Measurements from ENCODE around the gene NRXN3. TPM values are rescaled to one million over a fixed set of nuclear protein-coding genes. Genes with fewer than 3 reads are reported as not detected.

Gene NRXN3
- total RNA-seq, 1 donor from 2014 or later: 2.5 TPM

GRCh38 chr14:79370969-79371368, 1200.8 kb downstream of the NRXN3 start:
- DNase-seq: no peak

GRCh38 chr14:79373451-79373850, 1203.3 kb downstream of the NRXN3 start:
- DNase-seq: no peak

- no peak for DNase-seq
Observed at GRCh38 chr14:79375356-79375755, 1205.2 kb downstream of the NRXN3 start.

GRCh38 chr14:79376557-79376956, 1206.4 kb downstream of the NRXN3 start:
- no peak for DNase-seq

- DNase-seq: no peak
Observed at GRCh38 chr14:79378020-79378419, 1207.8 kb downstream of the NRXN3 start.

- no peak for DNase-seq
Observed at GRCh38 chr14:79379266-79379665, 1209.1 kb downstream of the NRXN3 start.

GRCh38 chr14:79383031-79383430, 1212.9 kb downstream of the NRXN3 start:
- DNase-seq: no peak

- DNase-seq: no peak
Observed at GRCh38 chr14:79383475-79383874, 1213.3 kb downstream of the NRXN3 start.

- DNase-seq: no peak
Observed at GRCh38 chr14:79395061-79395460, 1224.9 kb downstream of the NRXN3 start.

GRCh38 chr14:79404874-79405511, 1234.8 kb downstream of the NRXN3 start:
- no peak for DNase-seq

- DNase-seq: no peak
Observed at GRCh38 chr14:79405512-79405910, 1235.3 kb downstream of the NRXN3 start.

- no peak for DNase-seq
Observed at GRCh38 chr14:79407572-79407971, 1237.4 kb downstream of the NRXN3 start.

- no peak for DNase-seq
Observed at GRCh38 chr14:79408696-79409095, 1238.5 kb downstream of the NRXN3 start.

GRCh38 chr14:79411403-79412174, 1241.4 kb downstream of the NRXN3 start:
- DNase-seq: no peak

GRCh38 chr14:79412822-79413221, 1242.6 kb downstream of the NRXN3 start:
- no peak for DNase-seq

- no peak for DNase-seq
Observed at GRCh38 chr14:79413734-79414428, 1243.7 kb downstream of the NRXN3 start.

GRCh38 chr14:79415726-79416125, 1245.6 kb downstream of the NRXN3 start:
- DNase-seq: no peak

- DNase-seq: no peak
Observed at GRCh38 chr14:79417961-79418360, 1247.8 kb downstream of the NRXN3 start.

GRCh38 chr14:79418649-79419415, 1248.7 kb downstream of the NRXN3 start:
- no peak for DNase-seq

GRCh38 chr14:79419571-79420327, 1249.6 kb downstream of the NRXN3 start:
- no peak for DNase-seq

- DNase-seq: no peak
Observed at GRCh38 chr14:79420725-79421124, 1250.6 kb downstream of the NRXN3 start.

- no peak for DNase-seq
Observed at GRCh38 chr14:79421811-79422210, 1251.6 kb downstream of the NRXN3 start.
